K562 (cell line): Measurements from ENCODE around the gene WFIKKN2. TPM values are rescaled to one million over a fixed set of nuclear protein-coding genes. Genes with fewer than 3 reads are reported as not detected.

Source experiments
- ATAC-seq: fragments of 200-7000 bp; cut with Tn5 transposase; 3 replicates; pipeline ENCODE4 v1.9.1; 2020; ENCODE audit warnings: moderate library complexity
- BruUV-seq: library from RNA; stranded (reverse); fragments of 400-500 nt; replicated peaks from 2 replicates; lab custom pipeline; 2021; lab: Mats Ljungman, UMichigan
- CTCF ChIA-PET: fragments of 300-600 bp; formaldehyde crosslinking; extraction: SDS; loops from one replicate; lab custom pipeline; 2021; ENCODE audit warnings: low intra/inter-chr PET ratio; lab: Yijun Ruan, JAX
- POLR2A ChIA-PET: fragments of 300-600, 350-650 bp; sonication (Branson Sonifier 250); formaldehyde crosslinking; extraction: SDS; loops from one replicate; lab custom pipeline; 2021; ENCODE audit warnings: antibody characterized with exemption, inconsistent platforms; lab: Yijun Ruan, JAX
- DNase-seq, 4 experiments: peaks; one replicate each; pipeline versions ENCODE4 v3.0.0 to v3.0.0-alpha.2; 2011 to 2018; ENCODE audit warnings: low spot score in 3 of 4, mixed read lengths in 3 of 4; ENCODE audit errors: extremely low read depth in 1 of 4
- FAIRE-seq: peaks from 2 replicates; lab custom pipeline; 2011; peaks lifted over from hg19 to GRCh38; lab: Jason Lieb, UNC
- H2AFZ ChIP-seq: 2 replicates; pipeline ENCODE4 v1.6.0; 2011; ENCODE audit warnings: low read depth, low read length, control low read depth, inconsistent platforms
- H3K27ac ChIP-seq: fragments of 200-600 bp; 3 replicates; pipeline ENCODE4 v1.8.0; 2011; ENCODE audit warnings: low read depth, mild to moderate bottlenecking, control low read depth, inconsistent platforms, low read length, moderate library complexity, mixed read lengths; ENCODE audit errors: extremely low read depth
- H3K27me3 ChIP-seq, 2 experiments: fragments of 300-600 bp in 1 of 2; 2 replicates in 1 of 2; 3 replicates in 1 of 2; pipeline versions ENCODE4 v1.6.0 to v1.8.0; 2011; ENCODE audit warnings: inconsistent platforms in 2 of 2, low read length in 2 of 2, mild to moderate bottlenecking in 1 of 2, mixed read lengths in 1 of 2, moderate library complexity in 1 of 2; ENCODE audit not compliant: control insufficient read depth in 2 of 2, insufficient read depth in 2 of 2
- H3K36me3 ChIP-seq: fragments of 300-600 bp; 3 replicates; pipeline ENCODE4 v1.8.0; 2011; ENCODE audit warnings: mild to moderate bottlenecking, low read length, inconsistent platforms; ENCODE audit not compliant: control insufficient read depth, insufficient read depth
- H3K4me1 ChIP-seq, 2 experiments: fragments of 200-600 bp in 1 of 2; replicated peaks in 1 of 2; 2 replicates in 1 of 2; 3 replicates in 1 of 2; pipeline versions ENCODE4 v1.5.1 to v1.8.0; 2011; ENCODE audit warnings: inconsistent platforms in 2 of 2, low read length in 2 of 2, mild to moderate bottlenecking in 1 of 2, mixed read lengths in 1 of 2, moderate library complexity in 1 of 2; ENCODE audit not compliant: control insufficient read depth in 2 of 2, insufficient read depth in 2 of 2
- H3K4me2 ChIP-seq: 2 replicates; pipeline ENCODE4 v1.6.1; 2011; ENCODE audit warnings: low read length, control low read depth, inconsistent platforms, mixed read lengths; ENCODE audit not compliant: insufficient read depth
- H3K4me3 ChIP-seq: fragments of 200-600 bp; sonication (generic), shearing (Covaris generic); 2 replicates; pipeline ENCODE4 v1.5.1; 2016; ENCODE audit warnings: control low read depth, inconsistent platforms
- H3K79me2 ChIP-seq: fragments of 200-600 bp; 3 replicates; pipeline ENCODE4 v1.8.0; 2011; ENCODE audit warnings: low read length, inconsistent platforms; ENCODE audit not compliant: control insufficient read depth, insufficient read depth
- H3K9ac ChIP-seq, 2 experiments: 2 replicates each; pipeline versions ENCODE4 v1.6.0 to v1.6.1; 2011; ENCODE audit warnings: low read depth in 2 of 2, low read length in 2 of 2, control low read depth in 1 of 2, inconsistent platforms in 1 of 2, mild to moderate bottlenecking in 1 of 2, mixed read lengths in 1 of 2; ENCODE audit not compliant: insufficient read depth in 1 of 2
- H3K9me1 ChIP-seq: one replicate; pipeline ENCODE4 v1.6.0; 2011; ENCODE audit warnings: inconsistent platforms, mild to moderate bottlenecking, low read length, moderate library complexity; ENCODE audit not compliant: control insufficient read depth, insufficient read depth
- H3K9me3 ChIP-seq: replicated peaks from 2 replicates; pipeline ENCODE4 v1.5.1; 2011; ENCODE audit warnings: low read depth, low read length, inconsistent platforms; ENCODE audit not compliant: control insufficient read depth, insufficient read depth
- H4K20me1 ChIP-seq: replicated peaks from 2 replicates; pipeline ENCODE4 v1.6.1; 2011; ENCODE audit warnings: low read length, inconsistent platforms, mixed read lengths; ENCODE audit not compliant: control insufficient read depth, insufficient read depth
- CHAMP1 ChIP-seq: fragments of 450-650 bp; IDR thresholded peaks from 2 replicates; pipeline ENCODE4 v1.6.1; 2016; ENCODE audit warnings: mild to moderate bottlenecking
- GTF2F1 ChIP-seq: IDR thresholded peaks from 2 replicates; pipeline ENCODE4 v1.6.1; 2011; ENCODE audit warnings: low read depth, low read length, improper control_type of control experiment
- KAT2B ChIP-seq: IDR thresholded peaks from one replicate; pipeline ENCODE4 v1.6.1; 2012; ENCODE audit warnings: low read depth, mild to moderate bottlenecking, control low read depth, inconsistent platforms, low read length, moderate library complexity
- SUPT5H ChIP-seq: fragments of 450-650 bp; IDR thresholded peaks from 2 replicates; pipeline ENCODE4 v1.6.1; 2016
- ZBTB43 ChIP-seq: sonication (generic); formaldehyde crosslinking; IDR thresholded peaks from 2 replicates; pipeline ENCODE4 v1.8.0; 2023; ENCODE audit warnings: mild to moderate bottlenecking, missing genetic modification reagents
- ZNF75A ChIP-seq: fragments of 450-650 bp; formaldehyde crosslinking; IDR thresholded peaks from 2 replicates; pipeline ENCODE4 v1.4.0; 2020; ENCODE audit warnings: mild to moderate bottlenecking
- WGBS: fragments of 100-300 bp; shearing (Covaris generic); methylation state at CpG from one replicate; pipeline ENCODE4 v1.1.6; 2016; ENCODE audit warnings: low coverage, mixed read lengths; ENCODE audit not compliant: insufficient coverage; ENCODE audit errors: missing lambda C conversion rate; 5-methylcytosine and 5-hydroxymethylcytosine counted together
- in situ Hi-C: fragments of 300-500 bp; cut with MboI; formaldehyde crosslinking; loops from 4 replicates; pipeline ENCODE4 v1.15.0; 2018; ENCODE audit warnings: inconsistent platforms, mixed read lengths
- intact Hi-C: fragments of 100-400 bp; cut with micrococcal nuclease; formaldehyde crosslinking; loops from 2 replicates; pipeline ENCODE4 v1.14.2; 2022
- polyA plus RNA-seq, 8 experiments: library from polyadenylated mRNA; depleted of rRNA in 4 of 8; stranded (reverse) in 5 of 8; unstranded in 3 of 8; fragments of >200 nt; fragmentation: Nextera tagmentation in 2 of 8; fragmentation: Illumina TruSeq in 1 of 8; extraction: Ambion mirVana in 2 of 8; extraction: Trizol in 1 of 8; gene quantifications; 2 replicates each; pipeline versions ENCODE4 v1.2.1 to v1.2.3, GENCODE V29; 2011 to 2014; ENCODE audit warnings: inconsistent platforms in 1 of 8, missing spikeins in 1 of 8
- total RNA-seq, 7 experiments: library from RNA; depleted of rRNA in 6 of 7; stranded (reverse); fragments of >200 nt in 6 of 7; fragmentation: Illumina TruSeq in 2 of 7; extraction: Trizol in 2 of 7; gene quantifications; 2 replicates each; pipeline versions ENCODE4 v1.2.1 to v1.2.3, GENCODE V29; 2011 to 2021; ENCODE audit warnings: low replicate concordance in 1 of 7
- TF ChIP-seq, protein P1 (sequence below): fragments of 250-450 bp; sonication (Bioruptor Pico); IDR thresholded peaks from 2 replicates; pipeline ENCODE4 v1.4.0; 2020
- TF ChIP-seq, protein P2 (sequence below): sonication (generic); formaldehyde crosslinking; IDR thresholded peaks from 2 replicates; pipeline ENCODE4 v1.8.1; 2023; ENCODE audit warnings: mild to moderate bottlenecking, missing genetic modification reagents

The WFIKKN2 gene
- total and polyA plus RNA-seq, 9 of the 15 experiments (the other 6 are each of a cell fraction or from before 2014, with no cell fraction given), result 0.07 TPM; not detected in 8

DNA sequence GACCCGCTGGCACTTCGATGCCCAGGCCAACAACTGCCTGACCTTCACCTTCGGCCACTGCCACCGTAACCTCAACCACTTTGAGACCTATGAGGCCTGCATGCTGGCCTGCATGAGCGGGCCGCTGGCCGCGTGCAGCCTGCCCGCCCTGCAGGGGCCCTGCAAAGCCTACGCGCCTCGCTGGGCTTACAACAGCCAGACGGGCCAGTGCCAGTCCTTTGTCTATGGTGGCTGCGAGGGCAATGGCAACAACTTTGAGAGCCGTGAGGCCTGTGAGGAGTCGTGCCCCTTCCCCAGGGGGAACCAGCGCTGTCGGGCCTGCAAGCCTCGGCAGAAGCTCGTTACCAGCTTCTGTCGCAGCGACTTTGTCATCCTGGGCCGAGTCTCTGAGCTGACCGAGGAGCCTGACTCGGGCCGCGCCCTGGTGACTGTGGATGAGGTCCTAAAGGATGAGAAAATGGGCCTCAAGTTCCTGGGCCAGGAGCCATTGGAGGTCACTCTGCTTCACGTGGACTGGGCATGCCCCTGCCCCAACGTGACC is 5.0 kb downstream of the WFIKKN2 start:
- Histone ChIP-seq H2AFZ (no peak overlapping the region), H3K36me3 (no peaks in the 10 kb centered on the region), H3K4me2 (no peak overlapping the region), H3K27me3 (peaks cover 0 to 11% of the 10 kb centered on the region in 2 experiments; a peak in 2 of 5 replicates), H3K4me1 (peaks cover 0 to 20% of the 10 kb centered on the region in 2 experiments; a peak in 2 of 5 replicates), H3K27ac (no peak overlapping the region), H4K20me1 (no peaks in the 10 kb centered on the region; the same call in 1 of the 2 replicates), H3K79me2 (no peaks in the 10 kb centered on the region), H3K9me3 (no peaks in the 10 kb centered on the region), H3K9ac (peak overlapping the region in 1 of 2 experiments; percentile 12; a peak in 1 of 4 replicates), H3K9me1 (no peaks in the 10 kb centered on the region), H3K4me3 (no peak overlapping the region)
- ChIA-PET CTCF (interaction anchor here (2.8 to 6.1 kb wide), 2 partner anchors 23 to 58 kb away, joined by 8 to 72 read pairs; no protein-coding TSS in a partner anchor), POLR2A (no interaction called here)
- DNase-seq (no peak), ATAC-seq (no peak), FAIRE-seq (no peak)
- TF ChIP-seq GTF2F1 (no peak), ZNF75A (CRISPR knock-in tag) (no peak), SUPT5H (no peak), ZBTB43 (no peak), CHAMP1 (no peak), KAT2B (no peak)
- TF ChIP-seq, protein P1, sequence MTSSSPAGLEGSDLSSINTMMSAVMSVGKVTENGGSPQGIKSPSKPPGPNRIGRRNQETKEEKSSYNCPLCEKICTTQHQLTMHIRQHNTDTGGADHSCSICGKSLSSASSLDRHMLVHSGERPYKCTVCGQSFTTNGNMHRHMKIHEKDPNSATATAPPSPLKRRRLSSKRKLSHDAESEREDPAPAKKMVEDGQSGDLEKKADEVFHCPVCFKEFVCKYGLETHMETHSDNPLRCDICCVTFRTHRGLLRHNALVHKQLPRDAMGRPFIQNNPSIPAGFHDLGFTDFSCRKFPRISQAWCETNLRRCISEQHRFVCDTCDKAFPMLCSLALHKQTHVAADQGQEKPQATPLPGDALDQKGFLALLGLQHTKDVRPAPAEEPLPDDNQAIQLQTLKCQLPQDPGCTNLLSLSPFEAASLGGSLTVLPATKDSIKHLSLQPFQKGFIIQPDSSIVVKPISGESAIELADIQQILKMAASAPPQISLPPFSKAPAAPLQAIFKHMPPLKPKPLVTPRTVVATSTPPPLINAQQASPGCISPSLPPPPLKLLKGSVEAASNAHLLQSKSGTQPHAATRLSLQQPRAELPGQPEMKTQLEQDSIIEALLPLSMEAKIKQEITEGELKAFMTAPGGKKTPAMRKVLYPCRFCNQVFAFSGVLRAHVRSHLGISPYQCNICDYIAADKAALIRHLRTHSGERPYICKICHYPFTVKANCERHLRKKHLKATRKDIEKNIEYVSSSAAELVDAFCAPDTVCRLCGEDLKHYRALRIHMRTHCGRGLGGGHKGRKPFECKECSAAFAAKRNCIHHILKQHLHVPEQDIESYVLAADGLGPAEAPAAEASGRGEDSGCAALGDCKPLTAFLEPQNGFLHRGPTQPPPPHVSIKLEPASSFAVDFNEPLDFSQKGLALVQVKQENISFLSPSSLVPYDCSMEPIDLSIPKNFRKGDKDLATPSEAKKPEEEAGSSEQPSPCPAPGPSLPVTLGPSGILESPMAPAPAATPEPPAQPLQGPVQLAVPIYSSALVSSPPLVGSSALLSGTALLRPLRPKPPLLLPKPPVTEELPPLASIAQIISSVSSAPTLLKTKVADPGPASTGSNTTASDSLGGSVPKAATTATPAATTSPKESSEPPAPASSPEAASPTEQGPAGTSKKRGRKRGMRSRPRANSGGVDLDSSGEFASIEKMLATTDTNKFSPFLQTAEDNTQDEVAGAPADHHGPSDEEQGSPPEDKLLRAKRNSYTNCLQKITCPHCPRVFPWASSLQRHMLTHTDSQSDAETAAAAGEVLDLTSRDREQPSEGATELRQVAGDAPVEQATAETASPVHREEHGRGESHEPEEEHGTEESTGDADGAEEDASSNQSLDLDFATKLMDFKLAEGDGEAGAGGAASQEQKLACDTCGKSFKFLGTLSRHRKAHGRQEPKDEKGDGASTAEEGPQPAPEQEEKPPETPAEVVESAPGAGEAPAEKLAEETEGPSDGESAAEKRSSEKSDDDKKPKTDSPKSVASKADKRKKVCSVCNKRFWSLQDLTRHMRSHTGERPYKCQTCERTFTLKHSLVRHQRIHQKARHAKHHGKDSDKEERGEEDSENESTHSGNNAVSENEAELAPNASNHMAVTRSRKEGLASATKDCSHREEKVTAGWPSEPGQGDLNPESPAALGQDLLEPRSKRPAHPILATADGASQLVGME (CRISPR knock-in tag), result no peak
- TF ChIP-seq, protein P2, sequence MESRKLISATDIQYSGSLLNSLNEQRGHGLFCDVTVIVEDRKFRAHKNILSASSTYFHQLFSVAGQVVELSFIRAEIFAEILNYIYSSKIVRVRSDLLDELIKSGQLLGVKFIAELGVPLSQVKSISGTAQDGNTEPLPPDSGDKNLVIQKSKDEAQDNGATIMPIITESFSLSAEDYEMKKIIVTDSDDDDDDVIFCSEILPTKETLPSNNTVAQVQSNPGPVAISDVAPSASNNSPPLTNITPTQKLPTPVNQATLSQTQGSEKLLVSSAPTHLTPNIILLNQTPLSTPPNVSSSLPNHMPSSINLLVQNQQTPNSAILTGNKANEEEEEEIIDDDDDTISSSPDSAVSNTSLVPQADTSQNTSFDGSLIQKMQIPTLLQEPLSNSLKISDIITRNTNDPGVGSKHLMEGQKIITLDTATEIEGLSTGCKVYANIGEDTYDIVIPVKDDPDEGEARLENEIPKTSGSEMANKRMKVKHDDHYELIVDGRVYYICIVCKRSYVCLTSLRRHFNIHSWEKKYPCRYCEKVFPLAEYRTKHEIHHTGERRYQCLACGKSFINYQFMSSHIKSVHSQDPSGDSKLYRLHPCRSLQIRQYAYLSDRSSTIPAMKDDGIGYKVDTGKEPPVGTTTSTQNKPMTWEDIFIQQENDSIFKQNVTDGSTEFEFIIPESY (CRISPR knock-in tag), result 0 out of 2 replicates have a peak, but pooled peaks have one; percentile 41
- BruUV-seq, result no TSS peak
- in situ Hi-C loops, result loop anchor here (5.0 kb wide), 1 partner anchor 58 kb away; no protein-coding TSS in a partner anchor
- intact Hi-C loops, result loop anchor here (5.0 kb wide), 1 partner anchor 358 kb away; no protein-coding TSS in a partner anchor
- 57% methylated on average over 25 of the region's 29 CpGs for WGBS
